Muscle layer of duodenum (tissue), 2 donors: Measurements from ENCODE around the gene PHF10.
"Not testable (repeated sequence)": the region's sequence is repeated elsewhere in the genome, so short reads cannot be mapped to it uniquely, and the experiment has no call there.

Experiments
- H3K27ac ChIP-seq: one replicate; pipeline ENCODE4 v1.7.0; 2013; ENCODE audit warnings: mild to moderate bottlenecking, low read length
- H3K27me3 ChIP-seq: one replicate; pipeline ENCODE4 v1.7.0; 2013; ENCODE audit warnings: low read depth, mild to moderate bottlenecking, control low read depth, low read length
- H3K36me3 ChIP-seq, 2 donors: one replicate each; pipeline ENCODE4 v1.7.0; 2013; ENCODE audit warnings: low read length in 2 of 2, control low read depth in 1 of 2, mild to moderate bottlenecking in 1 of 2; ENCODE audit not compliant: insufficient read depth in 2 of 2, control insufficient read depth in 1 of 2
- H3K4me1 ChIP-seq, 2 donors: one replicate each; pipeline ENCODE4 v1.7.0; 2013; ENCODE audit warnings: low read length in 2 of 2, mild to moderate bottlenecking in 2 of 2, control low read depth in 1 of 2, moderate library complexity in 1 of 2; ENCODE audit not compliant: insufficient read depth in 2 of 2, control insufficient read depth in 1 of 2
- H3K4me3 ChIP-seq, 2 donors: one replicate each; pipeline ENCODE4 v1.7.0; 2013; ENCODE audit warnings: low read length in 2 of 2, low read depth in 1 of 2, mild to moderate bottlenecking in 1 of 2
- H3K9me3 ChIP-seq, 2 donors: one replicate each; pipeline ENCODE4 v1.7.0; 2013; ENCODE audit warnings: low read length in 2 of 2, control low read depth in 1 of 2, mild to moderate bottlenecking in 1 of 2; ENCODE audit not compliant: control insufficient read depth in 1 of 2
- donor health status: healthy.

Gene PHF10

GRCh38 chr6:169724494-169725124 lies at the start of gene PHF10:
PHF10 (minus strand) TSS chr6:169724500; CDS start chr6:169723931, 569 bp downstream.
- peak within 1 kb of the TSS; percentile 74 to 99 for H3K4me3 ChIP-seq
- H3K27ac ChIP-seq = peak within 1 kb of the TSS; percentile 93
- no peaks in the 10 kb centered on the region for H3K36me3 ChIP-seq
- H3K4me1 ChIP-seq = peaks cover 0 to 16% of the 10 kb centered on the region in 2 donors
- no peaks in the 10 kb centered on the region for H3K9me3 ChIP-seq
- H3K27me3 ChIP-seq = no peaks in the 10 kb centered on the region

GRCh38 chr6:169766921-169767736 lies 42.8 kb upstream of the PHF10 start:
- H3K27me3 ChIP-seq = no peaks in the 10 kb centered on the region
- H3K27ac ChIP-seq = no peak overlapping the region
- no peaks in the 10 kb centered on the region for H3K4me1 ChIP-seq
- H3K4me3 ChIP-seq = no peak overlapping the region
- peaks cover 13 to 62% of the 10 kb centered on the region in 2 donors for H3K36me3 ChIP-seq
- H3K9me3 ChIP-seq = no peaks in the 10 kb centered on the region

- Histone ChIP-seq H3K27me3 (no peaks in the 10 kb centered on the region), H3K4me1 (no peaks in the 10 kb centered on the region), H3K9me3 (no peaks in the 10 kb centered on the region), H3K4me3 (no peak overlapping the region), H3K36me3 (peaks cover 13 to 62% of the 10 kb centered on the region in 2 donors), H3K27ac (no peak overlapping the region)
Observed at GRCh38 chr6:169766232-169766631, 41.9 kb upstream of the PHF10 start.

GRCh38 chr6:169765789-169766188 lies 41.5 kb upstream of the PHF10 start:
- H3K27ac ChIP-seq, H3K9me3 ChIP-seq, H3K4me1 ChIP-seq, H3K27me3 ChIP-seq, H3K4me3 ChIP-seq: not testable (repeated sequence)
- peaks cover 13 to 66% of the 10 kb centered on the region in 2 donors for H3K36me3 ChIP-seq

GRCh38 chr6:169763881-169764280 lies 39.6 kb upstream of the PHF10 start:
- no peaks in the 10 kb centered on the region for H3K27me3 ChIP-seq
- peaks cover 15 to 79% of the 10 kb centered on the region in 2 donors for H3K36me3 ChIP-seq
- no peaks in the 10 kb centered on the region for H3K9me3 ChIP-seq
- no peaks in the 10 kb centered on the region for H3K4me1 ChIP-seq
- no peak overlapping the region for H3K4me3 ChIP-seq
- H3K27ac ChIP-seq = no peak overlapping the region

- no peaks in the 10 kb centered on the region for H3K4me1 ChIP-seq
- H3K27me3 ChIP-seq = no peaks in the 10 kb centered on the region
- H3K27ac ChIP-seq = no peak overlapping the region
- H3K4me3 ChIP-seq = no peak overlapping the region
- H3K9me3 ChIP-seq = no peaks in the 10 kb centered on the region
- H3K36me3 ChIP-seq = peaks cover 13 to 76% of the 10 kb centered on the region in 2 donors
Observed at GRCh38 chr6:169763308-169763707, 39.0 kb upstream of the PHF10 start.

GRCh38 chr6:169755162-169755561 lies 30.9 kb upstream of the PHF10 start:
- H3K27me3 ChIP-seq = no peaks in the 10 kb centered on the region
- no peak overlapping the region for H3K27ac ChIP-seq
- peaks cover 12 to 16% of the 10 kb centered on the region in 2 donors for H3K4me1 ChIP-seq
- H3K9me3 ChIP-seq = no peaks in the 10 kb centered on the region
- peaks cover 4 to 33% of the 10 kb centered on the region in 2 donors for H3K36me3 ChIP-seq
- H3K4me3 ChIP-seq = no peak overlapping the region

- H3K4me1 ChIP-seq = peaks cover 14 to 20% of the 10 kb centered on the region in 2 donors
- peak overlapping the region; percentile 80 to 84 for H3K4me3 ChIP-seq
- H3K27me3 ChIP-seq = no peaks in the 10 kb centered on the region
- peaks cover 0 to 6% of the 10 kb centered on the region in 2 donors for H3K36me3 ChIP-seq
- peak overlapping the region; percentile 94 for H3K27ac ChIP-seq
- no peaks in the 10 kb centered on the region for H3K9me3 ChIP-seq
Observed at GRCh38 chr6:169752074-169752623, 27.8 kb upstream of the PHF10 start.

GRCh38 chr6:169751242-169752073 lies 27.2 kb upstream of the PHF10 start, which contains the start of the genes DYNLT2 and ERMARD:
DYNLT2 (minus strand) TSS chr6:169751572; CDS start chr6:169751458, 114 bp downstream.
ERMARD (plus strand) TSS chr6:169751622; CDS start chr6:169751658, 36 bp downstream.
- H3K36me3 ChIP-seq = no peaks in the 10 kb centered on the region
- H3K27ac ChIP-seq = peak within 1 kb of the TSS; percentile 94
- H3K27me3 ChIP-seq = no peaks in the 10 kb centered on the region
- peaks cover 14 to 20% of the 10 kb centered on the region in 2 donors for H3K4me1 ChIP-seq
- peak within 1 kb of the TSS; percentile 80 to 84 for H3K4me3 ChIP-seq
- peaks cover 0 to 3% of the 10 kb centered on the region in 2 donors for H3K9me3 ChIP-seq

GRCh38 chr6:169746556-169746955 lies 22.3 kb upstream of the PHF10 start:
- peaks cover 0 to 3% of the 10 kb centered on the region in 2 donors for H3K9me3 ChIP-seq
- H3K27ac ChIP-seq = no peak overlapping the region
- no peaks in the 10 kb centered on the region for H3K36me3 ChIP-seq
- no peaks in the 10 kb centered on the region for H3K27me3 ChIP-seq
- H3K4me1 ChIP-seq = peaks cover 8 to 14% of the 10 kb centered on the region in 2 donors
- H3K4me3 ChIP-seq = no peak overlapping the region
